Kidney (tissue), 14 donors: ENCODE data around the gene ADORA2A. TPM values are rescaled to one million over a fixed set of nuclear protein-coding genes. Genes with fewer than 3 reads are reported as not detected.

Source experiments
- DNase-seq, 5 donors: peaks; one replicate each; pipeline ENCODE4 v3.0.0-alpha.2; 2013 to 2020
- FAIRE-seq: peaks from 2 replicates; lab custom pipeline; 2012; peaks lifted over from hg19 to GRCh38; lab: Jason Lieb, UNC
- H3K27ac ChIP-seq, 2 donors: one replicate each; pipeline ENCODE4 v1.7.0; 2013; ENCODE audit warnings: low read depth in 2 of 2, low read length in 2 of 2, inconsistent platforms in 1 of 2
- H3K27me3 ChIP-seq: one replicate; pipeline ENCODE4 v1.7.1; 2013; ENCODE audit warnings: low read length, inconsistent platforms; ENCODE audit not compliant: control insufficient read depth, insufficient read depth
- H3K36me3 ChIP-seq, 3 donors: one replicate each; pipeline versions ENCODE4 v1.7.0 to v1.7.1; 2013; ENCODE audit warnings: low read length in 3 of 3, control low read depth in 1 of 3, inconsistent platforms in 1 of 3; ENCODE audit not compliant: insufficient read depth in 3 of 3, control insufficient read depth in 2 of 3
- H3K4me1 ChIP-seq, 3 donors: one replicate each; pipeline versions ENCODE4 v1.7.0 to v1.7.1; 2013; ENCODE audit warnings: low read length in 3 of 3, inconsistent platforms in 1 of 3, low read depth in 1 of 3; ENCODE audit not compliant: control insufficient read depth in 2 of 3, insufficient read depth in 2 of 3
- H3K4me3 ChIP-seq, 3 donors: one replicate each; pipeline versions ENCODE4 v1.7.0 to v1.8.1; 2013; ENCODE audit warnings: low read length in 3 of 3, control low read depth in 1 of 3, inconsistent platforms in 1 of 3
- H3K9ac ChIP-seq, 3 donors: one replicate each; pipeline versions ENCODE4 v1.7.0 to v1.7.1; 2013; ENCODE audit warnings: low read length in 3 of 3, control low read depth in 1 of 3, inconsistent platforms in 1 of 3
- H3K9me3 ChIP-seq, 3 donors: one replicate each; pipeline versions ENCODE4 v1.7.0 to v1.7.1; 2013; ENCODE audit warnings: low read length in 3 of 3, control low read depth in 1 of 3, inconsistent platforms in 1 of 3; ENCODE audit not compliant: control insufficient read depth in 2 of 3, insufficient read depth in 1 of 3
- intact Hi-C: fragments of 100-400 bp; cut with DNase I; formaldehyde crosslinking; loops from one replicate; pipeline ENCODE4 v1.11.1; 2022
- polyA plus RNA-seq: library from polyadenylated mRNA; stranded (reverse); fragments of 350-450 nt; fragmentation: Illumina TruSeq; extraction: RNeasy Lipid Tissue Mini Kit (QIAGEN cat#74804); gene quantifications from one replicate; pipeline ENCODE4 v1.2.3, GENCODE V29; 2014; ENCODE audit warnings: low read depth, low replicate concordance; ENCODE audit not compliant: insufficient read depth
- total RNA-seq: library from RNA; stranded (reverse); fragmentation: NEBNext Ultra II Directional; extraction: Animal tissue kit (Norgen Biotek cat#: 25700); gene quantifications from one replicate; pipeline ENCODE4 v1.2.1, GENCODE V29; 2021
- TF ChIP-seq, protein P1 (sequence below): IDR thresholded peaks from 3 replicates; pipeline ENCODE4 v1.5.1; 2012; ENCODE audit warnings: mild to moderate bottlenecking, moderate library complexity, borderline replicate concordance; ENCODE audit not compliant: insufficient read depth; ENCODE audit errors: extremely low read depth
- donor health status: control.
- donor health status: control.
- donor health status: control.
- donor health status: control.
- donor health status: control.
- donor health status: DM: yes; HTN: yes; CAD: no.
- donor health status: Normal renal cell carcinoma (clear cell type).

Gene ADORA2A
- total and polyA plus RNA-seq, 2 donors from 2014 or later, result 6.1 to 6.9 TPM

DNA sequence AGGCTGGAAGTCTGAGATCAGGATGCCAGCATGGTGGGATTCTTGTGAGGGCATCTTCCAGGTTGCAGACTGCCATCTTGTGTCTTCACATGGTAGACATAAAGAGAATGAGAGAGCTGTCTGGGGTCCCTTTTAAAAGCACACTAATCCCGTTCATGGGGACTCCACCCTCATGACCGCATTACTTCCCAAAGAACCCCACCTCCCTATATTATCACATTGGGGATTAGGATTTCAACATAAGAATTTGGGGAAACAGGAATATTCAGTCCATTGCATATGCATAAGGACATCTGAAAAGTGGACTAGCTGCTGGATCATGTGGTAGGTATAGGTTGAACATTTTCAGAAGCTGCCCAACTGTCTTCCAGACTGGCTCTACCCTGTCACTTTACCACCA is 33.1 kb upstream of the ADORA2A start:
- no peaks in the 10 kb centered on the region for H3K27me3 ChIP-seq
- DNase-seq (no peak), FAIRE-seq (no peak)
- peaks cover 0 to 10% (median 6%) of the 10 kb centered on the region in 3 donors for H3K36me3 ChIP-seq
- H3K9ac ChIP-seq, result no peak overlapping the region
- H3K27ac ChIP-seq, result no peak overlapping the region
- peaks cover 0 to 8% (median 7%) of the 10 kb centered on the region in 3 donors for H3K4me1 ChIP-seq
- intact Hi-C loops, result no loop called here
- TF ChIP-seq, protein P1, sequence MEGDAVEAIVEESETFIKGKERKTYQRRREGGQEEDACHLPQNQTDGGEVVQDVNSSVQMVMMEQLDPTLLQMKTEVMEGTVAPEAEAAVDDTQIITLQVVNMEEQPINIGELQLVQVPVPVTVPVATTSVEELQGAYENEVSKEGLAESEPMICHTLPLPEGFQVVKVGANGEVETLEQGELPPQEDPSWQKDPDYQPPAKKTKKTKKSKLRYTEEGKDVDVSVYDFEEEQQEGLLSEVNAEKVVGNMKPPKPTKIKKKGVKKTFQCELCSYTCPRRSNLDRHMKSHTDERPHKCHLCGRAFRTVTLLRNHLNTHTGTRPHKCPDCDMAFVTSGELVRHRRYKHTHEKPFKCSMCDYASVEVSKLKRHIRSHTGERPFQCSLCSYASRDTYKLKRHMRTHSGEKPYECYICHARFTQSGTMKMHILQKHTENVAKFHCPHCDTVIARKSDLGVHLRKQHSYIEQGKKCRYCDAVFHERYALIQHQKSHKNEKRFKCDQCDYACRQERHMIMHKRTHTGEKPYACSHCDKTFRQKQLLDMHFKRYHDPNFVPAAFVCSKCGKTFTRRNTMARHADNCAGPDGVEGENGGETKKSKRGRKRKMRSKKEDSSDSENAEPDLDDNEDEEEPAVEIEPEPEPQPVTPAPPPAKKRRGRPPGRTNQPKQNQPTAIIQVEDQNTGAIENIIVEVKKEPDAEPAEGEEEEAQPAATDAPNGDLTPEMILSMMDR, result no peak
- H3K9me3 ChIP-seq, result no peaks in the 10 kb centered on the region
- no peak overlapping the region for H3K4me3 ChIP-seq

DNA sequence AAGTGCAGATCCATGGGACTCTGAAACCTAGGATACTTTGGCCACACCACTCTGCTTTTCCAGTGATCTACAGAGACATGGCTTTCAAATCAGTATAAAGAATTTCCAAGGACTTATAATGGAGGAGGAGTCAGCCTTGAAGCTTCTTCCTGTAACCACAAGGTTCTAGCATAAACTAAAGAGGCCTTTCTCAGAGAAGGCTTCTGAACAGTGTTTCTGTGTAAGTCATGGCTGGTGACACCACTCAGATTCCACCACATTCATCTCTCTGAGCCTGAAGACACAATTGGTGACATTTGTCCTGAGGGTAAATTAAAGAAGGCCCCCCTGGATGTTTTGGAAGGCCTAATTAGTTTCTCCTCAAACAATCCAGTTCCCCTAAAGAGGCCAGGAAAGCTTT is 29.0 kb upstream of the ADORA2A start:
- H3K4me3 ChIP-seq, result no peak overlapping the region
- H3K36me3 ChIP-seq, result peaks cover 0 to 10% (median 0%) of the 10 kb centered on the region in 3 donors
- TF ChIP-seq, protein P1, result no peak
- no peak for DNase-seq
- H3K27me3 ChIP-seq, result no peaks in the 10 kb centered on the region
- H3K4me1 ChIP-seq, result peaks cover 5 to 11% (median 8%) of the 10 kb centered on the region in 3 donors
- FAIRE-seq, result no peak
- no peak overlapping the region for H3K9ac ChIP-seq
- no peak overlapping the region for H3K27ac ChIP-seq
- intact Hi-C loops, result no loop called here
- H3K9me3 ChIP-seq, result no peaks in the 10 kb centered on the region

DNA sequence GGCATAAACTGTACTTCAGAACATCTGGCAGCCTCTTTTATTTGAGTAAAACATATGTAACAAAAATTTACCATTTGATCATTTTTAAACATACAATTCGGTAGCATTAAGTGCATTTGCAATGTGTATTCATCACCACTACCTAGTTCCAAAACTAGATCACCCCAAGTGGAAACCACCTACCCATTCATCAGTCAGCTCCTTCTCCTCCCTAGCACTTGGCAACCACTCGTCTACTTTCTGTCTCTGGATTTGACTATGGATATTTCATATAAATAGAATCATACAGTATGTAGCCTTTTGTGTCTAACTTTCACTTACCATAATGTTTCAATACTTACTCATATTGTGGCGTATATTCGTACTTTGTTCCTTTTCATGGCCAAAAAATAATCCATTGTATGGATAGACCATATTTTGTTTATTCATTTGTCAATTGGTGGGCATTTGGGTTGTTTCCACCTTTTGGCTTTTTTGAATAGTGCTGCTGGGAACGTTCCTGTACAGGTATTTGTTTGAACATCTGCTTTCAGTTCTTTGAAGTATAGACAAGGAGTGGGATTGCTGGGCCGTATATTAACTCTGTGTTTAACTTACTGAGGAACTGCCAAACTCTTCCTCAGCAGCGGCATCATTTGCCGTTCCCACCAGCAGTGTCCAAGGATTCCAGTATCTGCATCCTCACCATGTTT is 27.2 kb upstream of the ADORA2A start:
- Histone ChIP-seq H3K9ac (no peak overlapping the region), H3K27me3 (no peaks in the 10 kb centered on the region), H3K9me3 (no peaks in the 10 kb centered on the region), H3K4me1 (peaks cover 5 to 15% (median 13%) of the 10 kb centered on the region in 3 donors), H3K27ac (no peak overlapping the region), H3K36me3 (peaks cover 0 to 10% (median 0%) of the 10 kb centered on the region in 3 donors), H3K4me3 (no peak overlapping the region)
- TF ChIP-seq, protein P1, result no peak
- FAIRE-seq, result no peak
- DNase-seq, result no peak
- intact Hi-C loops, result no loop called here
